ENCODE results near the gene NOXA1.
"Not testable (repeated sequence)": the region's sequence is repeated elsewhere in the genome, so short reads cannot be mapped to it uniquely, and the experiment has no call there.

Gene NOXA1

GRCh38 chr9:137466389-137467085, 43.3 kb downstream of the NOXA1 start:
- not testable (repeated sequence) for DNase-seq

GRCh38 chr9:137467161-137467581, 44.0 kb downstream of the NOXA1 start:
- no peak for DNase-seq

DNA sequence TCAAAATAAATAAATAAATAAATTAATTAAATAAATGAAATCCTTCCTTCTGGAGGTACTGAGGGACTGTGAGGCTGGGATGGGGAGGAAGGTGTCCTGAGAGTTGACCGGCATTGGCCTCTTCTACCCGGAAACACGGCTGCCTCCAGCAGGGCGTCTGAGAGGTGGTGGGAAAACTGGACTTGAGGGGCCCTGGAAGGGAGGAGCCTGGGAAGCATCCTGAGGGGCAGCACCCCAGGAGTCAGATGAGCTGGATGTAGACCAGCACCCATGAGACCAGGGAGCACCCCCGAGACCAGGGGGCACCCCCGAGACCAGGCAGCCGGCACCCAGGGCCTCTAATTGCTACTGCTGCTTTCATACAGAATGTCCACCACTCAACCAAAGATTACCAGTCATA, 44.7 kb downstream of the NOXA1 start:
- DNase-seq: no peak

- no peak for DNase-seq
Observed at GRCh38 chr9:137470785-137471184, 47.6 kb downstream of the NOXA1 start.

DNA sequence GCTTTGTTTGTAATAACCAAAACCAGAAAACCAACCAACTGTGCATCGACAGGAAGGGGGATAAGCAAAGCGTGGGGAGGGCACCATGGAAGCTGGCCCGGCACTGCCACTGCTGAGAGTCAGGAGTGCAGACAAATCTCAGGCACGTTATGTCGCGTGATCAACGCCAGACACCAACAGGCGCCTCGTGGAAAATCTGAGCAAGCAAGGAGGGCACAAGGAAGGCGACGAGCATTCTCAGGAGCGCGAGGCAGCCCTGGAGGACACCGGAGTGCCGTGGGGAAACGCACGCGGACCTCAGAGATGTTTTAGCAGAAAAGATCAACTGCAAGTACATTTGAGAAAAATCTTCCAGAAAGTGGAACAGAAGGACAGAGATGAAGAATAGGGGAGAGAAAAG, 51.1 kb downstream of the NOXA1 start:
- DNase-seq: no peak

GRCh38 chr9:137475666-137476065, 52.5 kb downstream of the NOXA1 start:
- DNase-seq: no peak

DNA sequence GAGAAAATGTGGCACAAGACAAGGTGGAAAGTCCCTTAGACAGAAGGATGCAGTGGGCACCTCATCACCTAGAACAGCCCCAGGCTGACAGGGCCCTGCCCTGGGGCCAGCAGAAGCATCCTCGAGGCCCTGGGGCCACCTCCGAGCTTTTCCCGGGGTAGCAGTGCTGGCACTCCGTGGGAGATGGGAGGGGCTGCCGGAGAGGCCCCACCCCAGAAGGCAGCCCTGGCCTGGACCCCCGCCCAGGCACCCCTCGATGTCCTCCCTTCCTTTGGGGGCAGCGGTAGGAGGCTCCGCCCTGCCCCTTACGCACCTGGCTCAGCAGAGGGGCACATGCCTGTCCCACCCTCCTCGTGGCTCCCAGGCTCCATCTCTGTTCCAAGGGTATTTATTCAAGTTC, 53.7 kb downstream of the NOXA1 start:
- no peak for DNase-seq

- DNase-seq: no peak
Observed at GRCh38 chr9:137477778-137478612, 54.8 kb downstream of the NOXA1 start.

GRCh38 chr9:137478613-137478961, 55.4 kb downstream of the NOXA1 start:
- no peak for DNase-seq

GRCh38 chr9:137478962-137479861, 56.0 kb downstream of the NOXA1 start:
- DNase-seq: no peak

- no peak for DNase-seq
Observed at GRCh38 chr9:137479892-137480685, 56.9 kb downstream of the NOXA1 start.

DNA sequence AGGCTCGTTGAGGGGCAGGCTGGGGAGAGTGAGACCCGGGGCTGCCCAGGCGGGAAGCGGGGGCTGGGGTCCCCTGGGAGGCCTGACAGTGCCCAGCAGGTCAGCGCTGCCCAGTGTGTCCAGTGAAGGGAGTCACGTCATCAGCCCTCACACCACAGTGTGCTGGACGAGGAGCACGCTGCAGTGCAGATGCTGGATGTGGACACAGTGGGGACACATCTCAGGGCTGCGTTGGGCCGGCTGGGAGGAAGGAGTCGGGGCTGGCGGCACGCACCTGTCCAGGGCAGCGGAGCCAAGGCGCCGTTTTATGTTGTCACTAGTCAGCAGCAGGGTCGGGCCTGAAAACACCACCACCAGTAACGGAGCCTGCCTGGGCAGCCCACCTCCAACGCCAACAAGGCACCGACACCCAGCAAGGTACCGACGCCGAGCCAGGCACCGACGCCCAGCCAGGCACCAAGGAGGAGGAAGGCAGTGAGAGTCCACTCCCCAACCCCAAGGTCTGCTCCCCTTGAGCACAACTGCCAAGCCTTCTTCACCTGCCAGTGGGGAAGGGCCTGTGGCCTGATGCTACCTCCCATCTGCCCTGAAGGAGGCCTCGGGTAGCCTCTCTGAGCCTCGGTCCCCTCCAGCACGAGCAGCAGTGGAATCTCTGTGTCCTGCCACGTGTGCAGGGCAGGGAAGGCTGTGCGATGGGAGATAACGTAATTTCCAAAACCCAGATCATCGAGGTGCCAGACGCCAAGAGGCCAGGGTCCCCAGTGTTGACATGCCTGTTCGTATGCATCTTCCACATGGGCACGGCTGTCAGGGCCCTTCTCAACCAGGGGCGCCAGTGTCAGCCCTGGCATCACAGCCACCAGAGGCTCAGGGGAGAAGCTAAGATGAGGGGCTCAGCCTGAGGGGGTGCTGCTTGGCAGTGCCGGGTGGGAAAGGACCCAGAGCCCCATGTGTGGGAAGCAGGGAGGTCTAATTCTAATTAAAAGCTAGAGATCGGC, 57.8 kb downstream of the NOXA1 start:
- DNase-seq: no peak

DNA sequence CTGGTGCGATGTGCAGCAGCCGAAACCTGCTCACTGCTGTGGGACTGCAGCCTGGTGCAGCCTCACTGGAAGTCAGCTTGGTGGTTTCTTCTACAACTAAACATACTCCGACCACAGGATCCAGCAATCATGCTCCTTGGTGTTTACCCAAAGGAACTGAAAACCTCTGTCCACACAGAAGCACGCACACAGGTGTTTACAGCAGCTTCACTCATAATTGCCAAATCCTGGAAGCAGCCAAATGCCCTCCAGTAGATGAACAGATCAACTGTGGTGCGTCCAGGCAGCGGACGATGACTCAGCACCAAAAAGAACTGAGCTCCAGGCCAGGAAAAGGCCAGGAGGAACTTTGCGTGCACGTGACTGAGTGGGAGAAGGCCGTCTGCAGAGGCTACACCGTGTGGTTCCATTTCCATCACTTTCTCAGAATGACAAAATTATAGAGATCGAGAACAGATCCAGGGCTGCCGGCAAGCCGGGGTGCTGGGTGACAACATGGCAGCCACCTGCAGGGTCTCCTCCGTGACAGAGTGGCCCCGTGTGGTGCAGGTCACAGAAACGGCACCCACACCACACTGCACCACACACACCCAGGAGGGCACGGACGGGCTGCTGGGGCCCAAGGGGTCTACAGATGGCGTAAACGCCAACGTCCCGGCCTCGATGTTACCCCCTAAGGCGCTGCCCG, 59.0 kb downstream of the NOXA1 start:
- no peak for DNase-seq
